A172 (cell line): ENCODE data around the gene KLHL33. TPM values are rescaled to one million over a fixed set of nuclear protein-coding genes. Genes with fewer than 3 reads are reported as not detected.

ENCODE experiments used
- DNase-seq: peaks from one replicate; pipeline ENCODE4 v3.0.0-alpha.2; 2015; ENCODE audit warnings: low spot score
- total RNA-seq: library from RNA; depleted of rRNA; stranded (reverse); fragments of >200 nt; shearing (Covaris generic); gene quantifications from 2 replicates; pipeline ENCODE4 v1.2.3, GENCODE V29; 2014

KLHL33 gene
- total RNA-seq, 1 experiment from 2014 or later, result not detected

GRCh38 chr14:20416223-20416622 is 19.7 kb downstream of the KLHL33 start:
- DNase-seq, result no peak

- peak; percentile 29 for DNase-seq
These were observed 20.2 kb downstream of the KLHL33 start for GRCh38 chr14:20415782-20416206.

GRCh38 chr14:20413744-20414082 is 22.3 kb downstream of the KLHL33 start:
- DNase-seq, result no peak

GRCh38 chr14:20412876-20413743 is 22.9 kb downstream of the KLHL33 start, which contains the start of gene TEP1:
TSS of gene TEP1 (minus strand) at chr14:20413501. CDS start at chr14:20408439, 5,062 bp downstream.
- peak; percentile 64 for DNase-seq

- DNase-seq, result no peak
These were observed 23.6 kb downstream of the KLHL33 start for GRCh38 chr14:20412411-20412810.

GRCh38 chr14:20409226-20409625 is 26.7 kb downstream of the KLHL33 start:
- DNase-seq, result no peak

GRCh38 chr14:20403521-20403920 is 32.4 kb downstream of the KLHL33 start:
- DNase-seq, result no peak

GRCh38 chr14:20400965-20401593 is 34.9 kb downstream of the KLHL33 start:
- peak; percentile 60 for DNase-seq

- DNase-seq, result no peak
These were observed 35.4 kb downstream of the KLHL33 start for GRCh38 chr14:20400589-20400964.

GRCh38 chr14:20397511-20397910 is 38.5 kb downstream of the KLHL33 start:
- no peak for DNase-seq

GRCh38 chr14:20391505-20391904 is 44.5 kb downstream of the KLHL33 start:
- no peak for DNase-seq

- no peak for DNase-seq
These were observed 47.8 kb downstream of the KLHL33 start for GRCh38 chr14:20388159-20388558.

- no peak for DNase-seq
These were observed 48.4 kb downstream of the KLHL33 start for GRCh38 chr14:20387576-20387975.

GRCh38 chr14:20386276-20386855 is 49.6 kb downstream of the KLHL33 start:
- no peak for DNase-seq

- no peak for DNase-seq
These were observed 51.1 kb downstream of the KLHL33 start for GRCh38 chr14:20384886-20385285.

GRCh38 chr14:20384321-20384720 is 51.6 kb downstream of the KLHL33 start:
- DNase-seq, result no peak

- DNase-seq, result no peak
These were observed 52.3 kb downstream of the KLHL33 start for GRCh38 chr14:20383636-20384035.

- no peak for DNase-seq
These were observed 52.9 kb downstream of the KLHL33 start for GRCh38 chr14:20383032-20383431.

- DNase-seq, result no peak
These were observed 53.4 kb downstream of the KLHL33 start for GRCh38 chr14:20382526-20382925.

GRCh38 chr14:20381341-20381740 is 54.6 kb downstream of the KLHL33 start:
- no peak for DNase-seq

GRCh38 chr14:20380681-20381080 is 55.3 kb downstream of the KLHL33 start:
- DNase-seq, result no peak

GRCh38 chr14:20379743-20380142 is 56.2 kb downstream of the KLHL33 start:
- no peak for DNase-seq

GRCh38 chr14:20377171-20377570 is 58.8 kb downstream of the KLHL33 start:
- no peak for DNase-seq
